ENCODE data around the gene RPH3AL.

- no peak for TF ChIP-seq POLR2A (IDR thresholded peaks at IDR 0.05)
- TF ChIP-seq CTCF (IDR thresholded peaks at IDR 0.05 in 4 of 5, conservative IDR thresholded peaks at IDR 0.05 in 1 of 5), result no peak
These were observed 167.0 kb downstream of the RPH3AL start for GRCh38 chr17:185445-186138.

All from gastrocnemius medialis (tissue), 4 donors.